ENCODE data around the gene USF2.

Gene USF2

GRCh38 chr19:35246466-35247092, 22.2 kb upstream of the USF2 start:
- no peak for DNase-seq

- DNase-seq: peak; percentile 21
Measured at GRCh38 chr19:35247526-35248309, 21.0 kb upstream of the USF2 start.

- peak; percentile 20 for DNase-seq
Measured at GRCh38 chr19:35248310-35249145, 20.2 kb upstream of the USF2 start, which contains the start of gene LSR. Gene LSR, plus strand, starts transcription at chr19:35249002. Its CDS starts 21 bp downstream, at chr19:35249023.

GRCh38 chr19:35249146-35249847, 19.5 kb upstream of the USF2 start:
- no peak for DNase-seq

GRCh38 chr19:35249848-35250711, 18.7 kb upstream of the USF2 start:
- DNase-seq: no peak

- DNase-seq: no peak
Measured at GRCh38 chr19:35251456-35251855, 17.3 kb upstream of the USF2 start.

DNA sequence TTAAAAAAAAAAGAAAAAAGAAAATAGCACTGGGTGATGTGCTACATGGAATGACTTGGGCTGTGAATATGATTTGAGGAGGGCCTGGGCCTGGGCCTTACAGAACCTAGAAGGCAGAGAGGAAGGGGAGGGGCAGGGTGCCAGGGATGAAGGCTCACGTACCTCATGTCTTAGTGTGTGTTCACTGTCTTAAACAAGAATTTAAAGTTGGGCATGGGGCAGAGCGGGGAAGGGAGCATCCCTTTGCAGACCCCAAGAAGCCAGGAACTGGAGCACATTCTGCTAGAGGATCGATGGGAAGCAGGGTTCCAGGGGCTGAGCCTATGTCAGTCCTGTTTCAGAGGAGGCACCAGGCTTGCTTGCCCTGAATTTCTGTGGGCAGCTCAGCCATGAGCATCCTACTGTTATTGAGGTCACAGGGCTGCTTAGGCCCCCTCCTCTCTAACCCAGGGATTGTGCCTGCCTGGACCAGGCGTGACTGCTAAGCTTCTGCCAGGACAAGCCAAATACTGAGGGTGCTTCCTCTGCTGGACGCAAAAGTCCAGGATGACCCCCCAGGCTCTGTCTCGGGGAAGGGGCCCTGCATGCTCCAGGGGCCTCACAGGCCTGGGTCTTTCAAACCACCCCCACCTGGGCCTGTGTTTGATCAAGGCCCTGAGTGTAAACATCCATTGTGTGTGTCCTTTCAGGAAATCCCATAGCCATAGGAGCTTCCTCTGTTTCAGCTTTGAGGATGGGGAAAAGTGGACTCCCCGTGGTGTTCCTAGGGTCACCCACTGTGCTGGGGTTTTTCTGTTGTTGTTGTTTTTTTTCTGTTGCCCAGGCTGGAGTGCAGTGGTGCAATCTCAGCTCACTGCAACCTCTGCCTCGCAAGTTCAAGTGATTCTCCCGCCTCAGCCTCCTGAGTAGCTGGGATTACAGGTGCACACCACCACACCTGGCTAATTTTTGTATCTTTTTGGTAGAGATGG, 15.2 kb upstream of the USF2 start:
- no peak for DNase-seq

GRCh38 chr19:35254341-35255297, 14.1 kb upstream of the USF2 start:
- DNase-seq: no peak

- DNase-seq: no peak
Measured at GRCh38 chr19:35256566-35256965, 12.2 kb upstream of the USF2 start.

DNA sequence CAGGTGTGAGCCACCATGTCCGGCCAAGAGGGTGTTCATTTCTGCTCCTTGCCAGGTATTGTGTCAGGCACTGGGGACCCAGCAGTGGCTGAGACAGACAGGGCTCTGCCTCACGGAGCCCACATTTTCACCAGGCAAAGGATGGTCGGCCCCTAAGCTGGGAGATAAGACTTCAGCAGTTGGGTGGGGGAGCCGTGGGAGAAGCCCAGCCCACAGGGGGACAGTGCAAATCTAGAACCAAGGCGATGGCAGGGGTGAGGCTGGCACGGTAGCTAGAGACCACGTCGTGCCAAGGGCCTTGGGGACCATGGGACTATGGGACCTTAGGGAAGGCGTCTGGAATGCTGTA, 11.7 kb upstream of the USF2 start:
- DNase-seq: no peak

GRCh38 chr19:35260694-35261304, 8.0 kb upstream of the USF2 start:
- DNase-seq: no peak

GRCh38 chr19:35261356-35262100, 7.2 kb upstream of the USF2 start:
- DNase-seq: no peak

DNA sequence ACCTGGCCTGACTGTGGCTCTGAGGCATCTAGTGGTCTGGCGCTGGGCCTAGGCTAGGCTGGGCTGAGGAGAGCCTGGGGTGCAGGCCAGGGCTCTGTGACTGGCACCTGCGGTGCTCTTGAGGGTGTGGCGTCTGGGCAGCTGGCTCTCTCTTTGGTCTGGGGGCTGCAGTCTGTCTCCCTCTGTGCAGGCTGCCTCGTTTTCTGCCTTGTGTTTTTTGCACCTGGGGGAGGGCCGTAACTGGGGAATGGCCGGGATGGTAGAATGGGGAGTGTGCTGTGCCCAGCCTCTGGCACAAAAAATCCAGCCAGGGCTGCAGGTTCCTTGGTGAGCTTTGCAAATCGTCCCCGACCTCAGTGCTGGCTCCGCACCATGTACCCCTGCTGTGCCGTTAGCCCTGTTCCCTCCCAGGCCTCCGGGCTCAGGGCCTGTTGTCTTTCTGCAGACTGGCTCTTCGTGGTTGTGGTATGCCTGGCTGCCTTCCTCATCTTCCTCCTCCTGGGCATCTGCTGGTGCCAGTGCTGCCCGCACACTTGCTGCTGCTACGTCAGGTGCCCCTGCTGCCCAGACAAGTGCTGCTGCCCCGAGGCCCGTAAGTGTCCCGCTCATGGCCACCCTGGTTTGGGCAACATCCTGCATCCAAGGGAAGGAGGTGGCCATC, 6.5 kb upstream of the USF2 start:
- no peak for DNase-seq

GRCh38 chr19:35264268-35265125, 4.3 kb upstream of the USF2 start:
- no peak for DNase-seq

DNA sequence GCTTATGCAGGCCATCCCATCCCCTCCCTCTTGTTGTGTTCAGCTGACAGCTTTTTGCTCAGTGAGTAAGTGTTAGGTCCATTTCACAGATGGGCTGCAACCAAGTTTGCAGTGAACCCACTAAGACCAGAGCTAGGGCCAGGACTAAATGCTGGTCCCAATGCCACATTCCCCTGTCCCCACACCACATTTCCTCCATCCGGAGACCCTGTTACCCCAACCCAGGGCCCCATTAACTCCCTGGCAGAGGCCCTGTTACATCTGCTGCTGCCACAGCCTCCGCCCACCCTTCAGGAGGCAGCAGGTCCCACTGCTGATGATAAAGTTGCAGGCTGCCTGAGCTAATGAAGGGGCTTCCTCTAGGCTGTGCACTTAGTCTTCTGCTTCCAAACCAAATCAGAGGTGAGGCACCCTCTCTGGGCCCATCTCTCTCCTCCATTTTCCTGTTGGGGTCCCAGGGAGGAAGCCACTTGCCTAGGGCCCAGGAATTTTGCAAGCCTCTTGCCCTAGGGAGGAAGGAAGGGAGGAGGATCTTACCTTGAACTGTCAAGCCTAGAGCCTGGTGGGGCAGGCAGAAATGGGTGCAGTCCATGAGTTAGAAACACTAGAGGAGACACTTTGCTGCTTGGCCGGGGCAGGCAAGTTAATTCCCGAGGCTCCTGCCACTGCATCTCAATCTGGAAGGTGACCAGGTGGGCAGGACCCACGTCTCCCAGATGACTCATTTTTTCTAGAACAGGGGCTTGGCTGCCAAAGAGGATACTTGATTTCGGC, 3.4 kb upstream of the USF2 start:
- DNase-seq: no peak
